ENCODE data around the gene LOXHD1.
A peak's percentile ranks its signal among the peaks of the same experiment; 100 is the strongest.

LOXHD1 gene

GRCh38 chr18:46546111-46546640, 110.8 kb downstream of the LOXHD1 start:
- TF ChIP-seq GATA3 (IDR thresholded peaks at IDR 0.05; ENCODE audit: low read depth, low read length), result no peak
- TF ChIP-seq GATA2 (IDR thresholded peaks at IDR 0.05; ENCODE audit: low read depth, low read length), result no peak

- TF ChIP-seq GATA3 (IDR thresholded peaks at IDR 0.05; ENCODE audit: low read depth, low read length) (no peak), GATA2 (IDR thresholded peaks at IDR 0.05; ENCODE audit: low read depth, low read length) (no peak)
Measured at GRCh38 chr18:46542545-46542944, 114.5 kb downstream of the LOXHD1 start.

- TF ChIP-seq GATA3 (IDR thresholded peaks at IDR 0.05; ENCODE audit: low read depth, low read length) (no peak), GATA2 (IDR thresholded peaks at IDR 0.05; ENCODE audit: low read depth, low read length) (no peak)
Measured at GRCh38 chr18:46541626-46542189, 115.3 kb downstream of the LOXHD1 start.

GRCh38 chr18:46538376-46538775, 118.6 kb downstream of the LOXHD1 start:
- no peak for TF ChIP-seq GATA2 (IDR thresholded peaks at IDR 0.05; ENCODE audit: low read depth, low read length)
- no peak for TF ChIP-seq GATA3 (IDR thresholded peaks at IDR 0.05; ENCODE audit: low read depth, low read length)

GRCh38 chr18:46536215-46536874, 120.7 kb downstream of the LOXHD1 start:
- no peak for TF ChIP-seq GATA3 (IDR thresholded peaks at IDR 0.05; ENCODE audit: low read depth, low read length)
- TF ChIP-seq GATA2 (IDR thresholded peaks at IDR 0.05; ENCODE audit: low read depth, low read length), result no peak

GRCh38 chr18:46531482-46531881, 125.5 kb downstream of the LOXHD1 start:
- no peak for TF ChIP-seq GATA3 (IDR thresholded peaks at IDR 0.05; ENCODE audit: low read depth, low read length)
- TF ChIP-seq GATA2 (IDR thresholded peaks at IDR 0.05; ENCODE audit: low read depth, low read length), result no peak

GRCh38 chr18:46528037-46528436, 129.0 kb downstream of the LOXHD1 start:
- TF ChIP-seq GATA2 (IDR thresholded peaks at IDR 0.05; ENCODE audit: low read depth, low read length) (no peak), GATA3 (IDR thresholded peaks at IDR 0.05; ENCODE audit: low read depth, low read length) (no peak)

- no peak for TF ChIP-seq GATA2 (IDR thresholded peaks at IDR 0.05; ENCODE audit: low read depth, low read length)
- TF ChIP-seq GATA3 (IDR thresholded peaks at IDR 0.05; ENCODE audit: low read depth, low read length), result no peak
Measured at GRCh38 chr18:46519870-46520269, 137.2 kb downstream of the LOXHD1 start.

GRCh38 chr18:46518438-46518837, 138.6 kb downstream of the LOXHD1 start:
- TF ChIP-seq GATA2 (IDR thresholded peaks at IDR 0.05; ENCODE audit: low read depth, low read length) (no peak), GATA3 (IDR thresholded peaks at IDR 0.05; ENCODE audit: low read depth, low read length) (no peak)

GRCh38 chr18:46516555-46516954, 140.5 kb downstream of the LOXHD1 start:
- TF ChIP-seq GATA3 (IDR thresholded peaks at IDR 0.05; ENCODE audit: low read depth, low read length), result no peak
- no peak for TF ChIP-seq GATA2 (IDR thresholded peaks at IDR 0.05; ENCODE audit: low read depth, low read length)

GRCh38 chr18:46510386-46510785, 146.6 kb downstream of the LOXHD1 start:
- TF ChIP-seq GATA2 (IDR thresholded peaks at IDR 0.05; ENCODE audit: low read depth, low read length) (peak; percentile 54), GATA3 (IDR thresholded peaks at IDR 0.05; ENCODE audit: low read depth, low read length) (no peak)

GRCh38 chr18:46509530-46509929, 147.5 kb downstream of the LOXHD1 start:
- TF ChIP-seq GATA3 (IDR thresholded peaks at IDR 0.05; ENCODE audit: low read depth, low read length), result no peak
- TF ChIP-seq GATA2 (IDR thresholded peaks at IDR 0.05; ENCODE audit: low read depth, low read length), result no peak

- TF ChIP-seq GATA3 (IDR thresholded peaks at IDR 0.05; ENCODE audit: low read depth, low read length) (no peak), GATA2 (IDR thresholded peaks at IDR 0.05; ENCODE audit: low read depth, low read length) (no peak)
Measured at GRCh38 chr18:46506974-46507586, 149.9 kb downstream of the LOXHD1 start.

- TF ChIP-seq GATA3 (IDR thresholded peaks at IDR 0.05; ENCODE audit: low read depth, low read length) (no peak), GATA2 (IDR thresholded peaks at IDR 0.05; ENCODE audit: low read depth, low read length) (no peak)
Measured at GRCh38 chr18:46502444-46502843, 154.6 kb downstream of the LOXHD1 start.

- TF ChIP-seq GATA3 (IDR thresholded peaks at IDR 0.05; ENCODE audit: low read depth, low read length) (no peak), GATA2 (IDR thresholded peaks at IDR 0.05; ENCODE audit: low read depth, low read length) (no peak)
Measured at GRCh38 chr18:46497129-46497528, 159.9 kb downstream of the LOXHD1 start.

Measured in SH-SY5Y (cell line).